Upper lobe of left lung (tissue), 6 donors: ENCODE results near the gene ATP6AP2. TPM values are rescaled to one million over a fixed set of nuclear protein-coding genes. Genes with fewer than 3 reads are reported as not detected.
A peak's percentile ranks its signal among the peaks of the same experiment; 100 is the strongest.
"Not testable (repeated sequence)": the region's sequence is repeated elsewhere in the genome, so short reads cannot be mapped to it uniquely, and the experiment has no call there.

Experiments
- ATAC-seq, 2 donors: fragments of 200-7000 bp; cut with Tn5 transposase; one replicate each; pipeline ENCODE4 v1.9.1; 2022; ENCODE audit warnings: mild to moderate bottlenecking in 2 of 2, moderate library complexity in 2 of 2; ENCODE audit not compliant: low FRiP score in 2 of 2
- DNase-seq, 2 donors: peaks; one replicate each; pipeline ENCODE4 v3.0.0-alpha.2; 2019 to 2020
- H3K27ac ChIP-seq, 4 donors: fragments of 200-600 bp; sonication (generic); one replicate each; pipeline ENCODE4 v1.5.1; 2016 to 2019
- H3K27me3 ChIP-seq, 4 donors: fragments of 200-600 bp; sonication (generic); one replicate each; pipeline ENCODE4 v1.5.1; 2017 to 2019
- H3K36me3 ChIP-seq, 4 donors: fragments of 200-600 bp; sonication (generic); one replicate each; pipeline ENCODE4 v1.5.1; 2016 to 2019
- H3K4me1 ChIP-seq, 4 donors: fragments of 200-600 bp; sonication (generic); one replicate each; pipeline ENCODE4 v1.5.1; 2018 to 2019
- H3K4me3 ChIP-seq, 4 donors: fragments of 200-600 bp; sonication (generic); one replicate each; pipeline ENCODE4 v1.5.1; 2017 to 2019; ENCODE audit warnings: mild to moderate bottlenecking in 2 of 4, moderate library complexity in 1 of 4
- H3K9me3 ChIP-seq, 4 donors: fragments of 200-600 bp; sonication (generic); one replicate each; pipeline ENCODE4 v1.5.1; 2018 to 2019
- CTCF ChIP-seq, 6 experiments: fragments of 450-650 bp in 4 of 6; fragments of 200-600 bp in 2 of 6; sonication (generic) in 2 of 6; IDR thresholded peaks; one replicate each; pipeline ENCODE4 v1.5.1; 2016 to 2019; ENCODE audit warnings: antibody characterized with exemption in 6 of 6
- EP300 ChIP-seq, 4 donors: sonication (generic); formaldehyde crosslinking; IDR thresholded peaks; one replicate each; pipeline ENCODE4 v1.5.1; 2017; ENCODE audit warnings: antibody characterized with exemption in 4 of 4, control low read depth in 2 of 4
- POLR2A ChIP-seq, 4 donors: fragments of 450-650 bp; IDR thresholded peaks; one replicate each; pipeline ENCODE4 v1.5.1; 2016 to 2017; ENCODE audit warnings: antibody characterized with exemption in 4 of 4, mild to moderate bottlenecking in 2 of 4
- POLR2AphosphoS5 ChIP-seq, 2 donors: sonication (generic); formaldehyde crosslinking; IDR thresholded peaks; one replicate each; pipeline ENCODE4 v1.5.1; 2017; ENCODE audit warnings: antibody characterized with exemption in 2 of 2
- WGBS, 2 donors: methylation state at CpG; one replicate each; pipeline ENCODE4 v1.1.5; 2017 to 2018; 5-methylcytosine and 5-hydroxymethylcytosine counted together
- total RNA-seq, 6 donors: library from RNA; depleted of rRNA in 4 of 6; stranded (reverse); fragments of >200 nt in 4 of 6; gene quantifications; one replicate each; pipeline versions ENCODE4 v1.1.0 to v1.2.1, GENCODE V29; 2016 to 2021
- donor health status: DM: no; HTN: no; CAD: no; lungs with moderate emphysema.
- donor health status: DM: no; HTN: yes; CAD: no; lungs with severe emphysema.

The ATP6AP2 gene
- total RNA-seq, 6 donors from 2014 or later: 35.6 to 132 (median 98.4) TPM

- ATAC-seq (no peak), DNase-seq (no peak)
- 91 to 94% methylated on average over 4 of the region's 4 CpGs for WGBS, 2 donors
- Histone ChIP-seq H3K4me3 (no peak overlapping the region), H3K27me3 (no peaks in the 10 kb centered on the region), H3K36me3 (no peaks in the 10 kb centered on the region), H3K27ac (no peak overlapping the region), H3K4me1 (no peaks in the 10 kb centered on the region), H3K9me3 (no peaks in the 10 kb centered on the region)
- no peak for TF ChIP-seq EP300 (IDR thresholded peaks at IDR 0.05)
- no peak for TF ChIP-seq CTCF (IDR thresholded peaks at IDR 0.05)
- no peak for TF ChIP-seq POLR2A (IDR thresholded peaks at IDR 0.05)
- TF ChIP-seq POLR2AphosphoS5 (IDR thresholded peaks at IDR 0.05): no peak
Observed at GRCh38 chrX:40558590-40558989, 22.2 kb upstream of the ATP6AP2 start.

GRCh38 chrX:40563784-40564183 lies 17.0 kb upstream of the ATP6AP2 start:
- no peak for TF ChIP-seq CTCF (IDR thresholded peaks at IDR 0.05)
- no peak for TF ChIP-seq EP300 (IDR thresholded peaks at IDR 0.05)
- no peak for TF ChIP-seq POLR2AphosphoS5 (IDR thresholded peaks at IDR 0.05)
- no peak for TF ChIP-seq POLR2A (IDR thresholded peaks at IDR 0.05)
- H3K27me3 ChIP-seq: no peaks in the 10 kb centered on the region
- no peaks in the 10 kb centered on the region for H3K4me1 ChIP-seq
- H3K9me3 ChIP-seq: no peaks in the 10 kb centered on the region
- no peak for ATAC-seq
- DNase-seq: no peak
- H3K36me3 ChIP-seq: no peaks in the 10 kb centered on the region
- H3K27ac ChIP-seq: no peak overlapping the region
- WGBS, 2 donors: 85% methylated on average over 10 of the region's 10 CpGs; no CpG with 5 or more reads in 1 of the 2 donors
- H3K4me3 ChIP-seq: no peak overlapping the region

GRCh38 chrX:40564447-40564846 lies 16.3 kb upstream of the ATP6AP2 start:
- Histone ChIP-seq H3K36me3 (no peaks in the 10 kb centered on the region), H3K9me3 (no peaks in the 10 kb centered on the region), H3K27me3 (no peaks in the 10 kb centered on the region), H3K27ac (no peak overlapping the region), H3K4me3 (no peak overlapping the region), H3K4me1 (no peaks in the 10 kb centered on the region)
- ATAC-seq: no peak
- 86 to 88% methylated on average over 4 of the region's 4 CpGs for WGBS, 2 donors
- no peak for DNase-seq
- TF ChIP-seq POLR2AphosphoS5 (IDR thresholded peaks at IDR 0.05) (no peak), EP300 (IDR thresholded peaks at IDR 0.05) (no peak), CTCF (IDR thresholded peaks at IDR 0.05) (no peak), POLR2A (IDR thresholded peaks at IDR 0.05) (no peak)

- Histone ChIP-seq H3K4me1 (no peaks in the 10 kb centered on the region), H3K36me3 (no peaks in the 10 kb centered on the region), H3K4me3 (no peak overlapping the region), H3K9me3 (no peaks in the 10 kb centered on the region), H3K27ac (peak overlapping the region in 1 of 4 donors; percentile 50), H3K27me3 (no peaks in the 10 kb centered on the region)
- 60 to 62% methylated on average over 8 to 10 of the region's 10 CpGs for WGBS, 2 donors
- TF ChIP-seq CTCF (IDR thresholded peaks at IDR 0.05) (no peak), POLR2AphosphoS5 (IDR thresholded peaks at IDR 0.05) (no peak), EP300 (IDR thresholded peaks at IDR 0.05) (no peak), POLR2A (IDR thresholded peaks at IDR 0.05) (no peak)
- ATAC-seq (no peak), DNase-seq (no peak)
Observed at GRCh38 chrX:40570346-40571093, 10.2 kb upstream of the ATP6AP2 start.

- not testable (repeated sequence) for H3K27me3 ChIP-seq
Observed at GRCh38 chrX:40571164-40571563, 9.6 kb upstream of the ATP6AP2 start.

More at GRCh38 chrX:40571164-40571563, 9.6 kb upstream of the ATP6AP2 start:
- not testable (repeated sequence) for H3K4me3 ChIP-seq, DNase-seq, H3K36me3 ChIP-seq, ATAC-seq, H3K9me3 ChIP-seq, H3K4me1 ChIP-seq
- 72 to 92% methylated on average over 5 of the region's 5 CpGs for WGBS, 2 donors
- peak overlapping the region in 1 of 4 donors; percentile 50 for H3K27ac ChIP-seq
